ENCODE data around the gene TMBIM1. TPM values are rescaled to one million over a fixed set of nuclear protein-coding genes. Genes with fewer than 3 reads are reported as not detected.

TMBIM1 gene
- total RNA-seq, 2 donors from 2014 or later = 324 to 369 TPM

GRCh38 chr2:218310853-218311540, 18.7 kb upstream of the TMBIM1 start:
- Histone ChIP-seq H3K27ac (no peak overlapping the region), H3K9me3 (no peaks in the 10 kb centered on the region), H3K27me3 (replicated peaks; ENCODE audit: insufficient read depth) (no peaks in the 10 kb centered on the region), H3K36me3 (no peaks in the 10 kb centered on the region), H3K4me1 (ENCODE audit: control insufficient read depth in 1 of 2, low read depth in 2 of 2) (peaks cover 0 to 2% of the 10 kb centered on the region in 2 donors), H3K4me3 (no peak overlapping the region)
- ATAC-seq (ENCODE audit: insufficient number of reproducible peaks, low FRiP score, low read depth) (no peak), DNase-seq (ENCODE audit: low spot score) (no peak)
- TF ChIP-seq, protein P1, sequence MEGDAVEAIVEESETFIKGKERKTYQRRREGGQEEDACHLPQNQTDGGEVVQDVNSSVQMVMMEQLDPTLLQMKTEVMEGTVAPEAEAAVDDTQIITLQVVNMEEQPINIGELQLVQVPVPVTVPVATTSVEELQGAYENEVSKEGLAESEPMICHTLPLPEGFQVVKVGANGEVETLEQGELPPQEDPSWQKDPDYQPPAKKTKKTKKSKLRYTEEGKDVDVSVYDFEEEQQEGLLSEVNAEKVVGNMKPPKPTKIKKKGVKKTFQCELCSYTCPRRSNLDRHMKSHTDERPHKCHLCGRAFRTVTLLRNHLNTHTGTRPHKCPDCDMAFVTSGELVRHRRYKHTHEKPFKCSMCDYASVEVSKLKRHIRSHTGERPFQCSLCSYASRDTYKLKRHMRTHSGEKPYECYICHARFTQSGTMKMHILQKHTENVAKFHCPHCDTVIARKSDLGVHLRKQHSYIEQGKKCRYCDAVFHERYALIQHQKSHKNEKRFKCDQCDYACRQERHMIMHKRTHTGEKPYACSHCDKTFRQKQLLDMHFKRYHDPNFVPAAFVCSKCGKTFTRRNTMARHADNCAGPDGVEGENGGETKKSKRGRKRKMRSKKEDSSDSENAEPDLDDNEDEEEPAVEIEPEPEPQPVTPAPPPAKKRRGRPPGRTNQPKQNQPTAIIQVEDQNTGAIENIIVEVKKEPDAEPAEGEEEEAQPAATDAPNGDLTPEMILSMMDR (IDR thresholded peaks at IDR 0.05) = no peak

DNA sequence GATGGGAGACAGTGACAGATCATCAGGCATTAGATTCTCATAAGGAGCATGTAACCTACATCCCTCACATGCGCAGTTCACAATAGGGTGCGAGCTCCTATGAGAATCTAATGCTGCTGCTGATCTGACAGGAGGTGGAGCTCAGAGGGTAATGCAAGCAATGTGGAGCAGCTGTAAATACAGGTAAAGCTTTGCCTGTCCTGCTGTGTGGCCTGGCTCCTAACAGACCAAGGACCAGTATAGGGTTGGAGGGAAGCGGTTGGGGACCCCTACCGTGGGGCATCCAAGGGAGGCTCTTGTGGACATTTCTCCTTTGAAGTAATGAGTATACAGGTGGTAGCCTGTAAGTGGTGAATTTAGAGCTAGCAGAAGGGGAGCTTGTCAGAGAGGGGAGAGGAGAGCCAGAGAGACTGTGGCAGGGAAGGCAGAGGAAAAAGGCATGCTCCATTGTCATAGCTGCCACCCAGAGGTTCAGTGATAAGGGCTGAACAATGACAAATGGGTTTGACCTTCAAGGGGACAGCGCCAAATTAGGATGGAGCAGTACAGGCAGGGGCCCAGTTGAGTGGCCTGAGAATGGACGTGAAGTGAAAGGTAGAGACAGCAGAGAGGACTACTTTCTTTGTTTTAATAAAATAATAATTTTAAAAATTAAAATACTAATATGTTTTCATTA, 15.2 kb upstream of the TMBIM1 start:
- ATAC-seq (ENCODE audit: insufficient number of reproducible peaks, low FRiP score, low read depth) (no peak), DNase-seq (ENCODE audit: low spot score) (no peak)
- H3K27me3 ChIP-seq (replicated peaks; ENCODE audit: insufficient read depth) = no peaks in the 10 kb centered on the region
- no peak overlapping the region for H3K27ac ChIP-seq
- TF ChIP-seq, protein P1 (IDR thresholded peaks at IDR 0.05) = no peak
- no peaks in the 10 kb centered on the region for H3K36me3 ChIP-seq
- peaks cover 0 to 11% of the 10 kb centered on the region in 2 donors for H3K4me1 ChIP-seq (ENCODE audit: control insufficient read depth in 1 of 2, low read depth in 2 of 2)
- H3K9me3 ChIP-seq = no peaks in the 10 kb centered on the region
- no peak overlapping the region for H3K4me3 ChIP-seq

DNA sequence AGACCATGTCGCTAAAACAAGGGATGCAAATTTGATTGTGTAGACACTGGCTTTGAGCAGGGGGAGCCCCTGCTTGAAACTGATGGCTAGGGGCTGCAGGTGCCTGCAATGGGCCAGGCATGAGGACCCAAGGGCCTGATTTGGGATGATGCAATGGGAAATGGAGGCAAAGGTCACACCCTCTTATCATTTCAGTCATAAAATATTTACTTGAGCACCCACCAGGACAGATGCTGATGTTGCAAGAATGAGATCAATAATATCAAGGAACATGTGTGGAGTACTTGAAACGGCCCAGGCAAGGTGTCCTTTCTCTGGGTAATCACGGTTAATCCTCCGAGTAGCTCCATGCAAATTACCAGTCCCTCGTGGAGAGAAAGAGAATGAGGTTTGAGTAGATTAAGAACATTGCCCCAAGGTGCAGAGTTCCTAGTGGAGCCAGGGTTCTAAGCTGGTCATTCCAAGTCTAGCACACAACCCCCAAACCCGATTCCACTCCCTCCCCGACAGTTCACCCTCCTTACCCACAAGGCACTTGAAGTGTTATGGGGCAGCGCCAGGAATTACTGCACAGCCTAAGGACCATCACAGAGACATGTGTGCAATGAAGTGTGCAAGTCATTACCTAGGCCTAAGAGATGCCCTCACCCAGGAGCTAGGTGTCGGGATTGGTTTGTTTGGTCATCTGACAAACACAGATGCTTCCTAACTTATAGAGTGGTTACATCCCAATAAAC, 14.0 kb upstream of the TMBIM1 start:
- Histone ChIP-seq H3K4me3 (no peak overlapping the region), H3K27ac (no peak overlapping the region), H3K4me1 (ENCODE audit: control insufficient read depth in 1 of 2, low read depth in 2 of 2) (peaks cover 0 to 11% of the 10 kb centered on the region in 2 donors), H3K9me3 (no peaks in the 10 kb centered on the region), H3K36me3 (no peaks in the 10 kb centered on the region), H3K27me3 (replicated peaks; ENCODE audit: insufficient read depth) (no peaks in the 10 kb centered on the region)
- no peak for ATAC-seq (ENCODE audit: insufficient number of reproducible peaks, low FRiP score, low read depth)
- TF ChIP-seq, protein P1 (IDR thresholded peaks at IDR 0.05) = no peak
- DNase-seq (ENCODE audit: low spot score) = no peak

DNA sequence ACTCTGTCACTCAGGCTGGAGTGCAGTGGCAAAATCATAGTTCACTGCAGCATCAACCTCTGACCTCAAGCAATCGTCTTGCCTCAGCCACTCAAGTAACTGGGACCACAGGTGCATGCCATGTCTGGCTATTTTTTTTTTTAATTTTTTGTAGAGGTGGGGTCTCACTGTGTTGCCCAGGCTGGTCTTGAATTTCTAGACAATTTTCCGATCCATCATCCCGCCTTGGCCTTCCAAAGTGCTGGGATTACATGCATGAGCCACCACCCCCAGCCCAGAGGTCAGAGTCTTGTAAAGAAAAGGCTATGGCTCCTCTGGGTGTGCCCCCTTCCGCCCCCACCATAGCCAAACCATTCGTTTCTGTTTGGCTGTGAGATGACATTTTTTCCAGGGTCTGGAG, 13.1 kb upstream of the TMBIM1 start:
- Histone ChIP-seq H3K9me3 (no peaks in the 10 kb centered on the region), H3K4me3 (no peak overlapping the region), H3K4me1 (ENCODE audit: control insufficient read depth in 1 of 2, low read depth in 2 of 2) (peaks cover 0 to 11% of the 10 kb centered on the region in 2 donors), H3K27me3 (replicated peaks; ENCODE audit: insufficient read depth) (no peaks in the 10 kb centered on the region), H3K36me3 (no peaks in the 10 kb centered on the region), H3K27ac (no peak overlapping the region)
- ATAC-seq (ENCODE audit: insufficient number of reproducible peaks, low FRiP score, low read depth) (no peak), DNase-seq (ENCODE audit: low spot score) (no peak)
- TF ChIP-seq, protein P1 (IDR thresholded peaks at IDR 0.05) = no peak

DNA sequence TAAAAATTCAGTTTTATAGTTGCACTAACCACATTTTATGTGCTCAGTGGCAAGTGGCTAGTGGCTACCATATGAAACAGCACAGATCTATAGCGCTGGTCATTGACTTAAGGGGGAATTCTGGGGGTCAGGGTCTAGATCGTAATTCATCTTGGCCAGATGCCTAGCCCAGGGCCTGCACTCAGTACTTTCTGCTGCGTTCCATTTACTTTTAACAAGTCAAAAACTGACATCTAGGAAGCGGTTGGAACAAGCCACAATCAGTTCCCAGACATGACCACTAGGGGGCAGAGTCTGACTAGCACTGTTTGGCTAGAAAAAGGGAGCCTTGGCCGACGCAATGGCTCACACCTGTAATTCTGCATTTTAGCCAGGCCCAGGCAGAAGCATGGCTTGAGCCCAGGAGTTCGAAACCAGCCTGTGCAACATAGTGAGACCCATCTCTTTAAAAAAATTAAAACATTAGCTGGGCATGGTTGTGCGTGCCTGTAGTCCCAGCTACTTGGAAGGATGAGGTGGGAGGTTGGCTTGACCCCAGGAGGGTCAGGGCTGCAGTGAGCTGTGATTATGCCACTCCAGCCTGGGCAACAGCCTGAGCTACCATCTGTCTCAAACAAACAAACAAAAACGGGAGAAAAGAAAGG, 9.0 kb upstream of the TMBIM1 start:
- Histone ChIP-seq H3K4me1 (ENCODE audit: control insufficient read depth in 1 of 2, low read depth in 2 of 2) (peaks cover 14 to 35% of the 10 kb centered on the region in 2 donors), H3K4me3 (no peak overlapping the region), H3K27me3 (replicated peaks; ENCODE audit: insufficient read depth) (no peaks in the 10 kb centered on the region), H3K27ac (no peak overlapping the region), H3K36me3 (no peaks in the 10 kb centered on the region), H3K9me3 (no peaks in the 10 kb centered on the region)
- TF ChIP-seq, protein P1 (IDR thresholded peaks at IDR 0.05) = peak; percentile 99
- DNase-seq (ENCODE audit: low spot score) (peak; percentile 58), ATAC-seq (ENCODE audit: insufficient number of reproducible peaks, low FRiP score, low read depth) (peak; percentile 40)

All from thoracic aorta (tissue), 2 donors.